B cell (primary cell): ENCODE measurements around the gene IRX3. TPM values are rescaled to one million over a fixed set of nuclear protein-coding genes. Genes with fewer than 3 reads are reported as not detected.

Source experiments
- ATAC-seq: fragments of 200-7000 bp; cut with Tn5 transposase; one replicate; pipeline ENCODE4 v1.10.0; 2021; ENCODE audit warnings: low read depth, mild to moderate bottlenecking, moderate number of reproducible peaks, moderate library complexity
- CTCF ChIA-PET: fragments of 350-600 bp; sonication (Branson Sonifier 250); formaldehyde crosslinking; loops from one replicate; lab custom pipeline; 2021; ENCODE audit warnings: antibody characterized with exemption, inconsistent platforms; lab: Charles Lee
- POLR2A ChIA-PET: fragments of 350-600 bp; sonication (Branson Sonifier 250); formaldehyde crosslinking; loops from one replicate; lab custom pipeline; 2021; ENCODE audit warnings: antibody characterized with exemption; lab: Charles Lee
- DNase-seq: peaks from one replicate; pipeline ENCODE4 v3.0.0; 2013
- H2AFZ ChIP-seq: 2 replicates; pipeline ENCODE4 v1.6.1; 2012; ENCODE audit warnings: mild to moderate bottlenecking, low read depth, low read length; ENCODE audit not compliant: insufficient read depth, poor library complexity, severe bottlenecking
- H3K27ac ChIP-seq, 2 donors: 1 replicate in 1 of 2; 2 replicates in 1 of 2; pipeline ENCODE4 v1.5.1; 2012 to 2013; ENCODE audit warnings: low read length in 2 of 2, mild to moderate bottlenecking in 2 of 2, moderate library complexity in 1 of 2
- H3K27me3 ChIP-seq, 4 experiments: fragments of 200-600 bp in 1 of 4; sonication (generic) in 1 of 4; replicated peaks in 1 of 4; 1 replicate in 2 of 4; 2 replicates in 2 of 4; pipeline versions ENCODE4 v1.6.1 to v1.7.0; 2013 to 2016; ENCODE audit warnings: low read length in 3 of 4, mild to moderate bottlenecking in 2 of 4, mixed read lengths in 1 of 4, moderate library complexity in 1 of 4; ENCODE audit not compliant: insufficient read depth in 4 of 4, control insufficient read depth in 3 of 4; ENCODE audit errors: control extremely low read depth in 1 of 4
- H3K36me3 ChIP-seq, 2 experiments: replicated peaks in 1 of 2; 1 replicate in 1 of 2; 2 replicates in 1 of 2; pipeline versions ENCODE4 v1.6.1 to v1.7.1; 2013; ENCODE audit warnings: low read length in 1 of 2; ENCODE audit not compliant: insufficient read depth in 2 of 2, control insufficient read depth in 1 of 2; ENCODE audit errors: control extremely low read depth in 1 of 2, extremely low read depth in 1 of 2
- H3K4me1 ChIP-seq, 2 donors: fragments of 200-600 bp in 1 of 2; sonication (generic) in 1 of 2; 1 replicate in 1 of 2; 2 replicates in 1 of 2; pipeline versions ENCODE4 v1.5.1 to v1.6.1; 2013 to 2017; ENCODE audit warnings: low read length in 2 of 2; ENCODE audit not compliant: control insufficient read depth in 2 of 2, insufficient read depth in 2 of 2
- H3K4me2 ChIP-seq: replicated peaks from 2 replicates; pipeline ENCODE3; 2012; ENCODE audit warnings: mild to moderate bottlenecking, low read depth, low read length; ENCODE audit not compliant: poor library complexity, severe bottlenecking
- H3K4me3 ChIP-seq, 5 experiments: fragments of 200-600 bp in 1 of 5; sonication (generic) in 1 of 5; 1 replicate in 3 of 5; 2 replicates in 2 of 5; pipeline versions ENCODE4 v1.5.1 to v1.7.0; 2011 to 2016; ENCODE audit warnings: low read length in 4 of 5, mild to moderate bottlenecking in 4 of 5, low read depth in 2 of 5, control low read depth in 1 of 5, moderate library complexity in 1 of 5; ENCODE audit not compliant: insufficient read depth in 1 of 5; ENCODE audit errors: control extremely low read depth in 1 of 5, extremely low read depth in 1 of 5
- H3K79me2 ChIP-seq: fragments of 200-600 bp; sonication (generic); one replicate; pipeline ENCODE4 v1.6.0; 2016; ENCODE audit warnings: low read length; ENCODE audit not compliant: control insufficient read depth, insufficient read depth
- H3K9ac ChIP-seq: fragments of 200-600 bp; sonication (generic); 2 replicates; pipeline ENCODE4 v1.6.1; 2017; ENCODE audit warnings: mild to moderate bottlenecking, low read length, moderate library complexity
- H3K9me3 ChIP-seq, 3 donors: one replicate each; pipeline versions ENCODE4 v1.6.1 to v1.7.1; 2013; ENCODE audit warnings: low read length in 2 of 3; ENCODE audit not compliant: control insufficient read depth in 2 of 3, insufficient read depth in 1 of 3; ENCODE audit errors: control extremely low read depth in 1 of 3
- H4K20me1 ChIP-seq: 2 replicates; pipeline ENCODE4 v1.6.0; 2012; ENCODE audit warnings: mild to moderate bottlenecking, low read length; ENCODE audit not compliant: insufficient read depth, control insufficient read depth, poor library complexity, severe bottlenecking
- H3K27ac Mint-ChIP-seq: one replicate; pipeline ENCODE4 v1.8.0; 2021; ENCODE audit warnings: mixed read lengths
- H3K27me3 Mint-ChIP-seq: one replicate; pipeline ENCODE4 v1.8.0; 2021; ENCODE audit warnings: mixed read lengths
- H3K4me1 Mint-ChIP-seq: one replicate; pipeline ENCODE4 v1.8.0; 2021; ENCODE audit warnings: mixed read lengths
- H3K4me3 Mint-ChIP-seq: one replicate; pipeline ENCODE4 v1.8.0; 2021; ENCODE audit warnings: mixed read lengths
- H3K9me3 Mint-ChIP-seq: one replicate; pipeline ENCODE4 v1.8.0; 2022; ENCODE audit warnings: mixed read lengths; ENCODE audit not compliant: insufficient read depth
- CTCF ChIP-seq: fragments of 200-600 bp; IDR thresholded peaks from one replicate; pipeline ENCODE4 v1.8.0; 2022; ENCODE audit warnings: antibody characterized with exemption, mild to moderate bottlenecking
- EZH2 ChIP-seq: IDR thresholded peaks from 2 replicates; pipeline ENCODE4 v1.6.1; 2012; ENCODE audit warnings: borderline replicate concordance, low read depth, mild to moderate bottlenecking, moderate library complexity, low read length; ENCODE audit not compliant: insufficient read depth, poor library complexity, severe bottlenecking
- WGBS: methylation state at CpG from one replicate; pipeline ENCODE4 v1.1.5; 2013; ENCODE audit warnings: missing lambda C conversion rate; ENCODE audit not compliant: insufficient coverage; 5-methylcytosine and 5-hydroxymethylcytosine counted together
- intact Hi-C: fragments of 100-400 bp; cut with micrococcal nuclease; formaldehyde crosslinking; loops from one replicate; pipeline ENCODE4 v1.10.0; 2022
- polyA plus RNA-seq: library from polyadenylated mRNA; depleted of rRNA; stranded (reverse); fragments of >200 nt; gene quantifications from 2 replicates; pipeline ENCODE4 v1.2.3, GENCODE V29; 2012
- total RNA-seq, 2 donors: library from RNA; stranded (reverse); fragments of 120-200 nt in 1 of 2; gene quantifications; 1 replicate in 1 of 2; 2 replicates in 1 of 2; pipeline versions ENCODE4 v1.2.3 to v1.2.4, GENCODE V29; 2013 to 2022

Gene IRX3
- total and polyA plus RNA-seq, 2 donors (not counting 1 experiment from before 2014, with no cell fraction given), result not detected

DNA sequence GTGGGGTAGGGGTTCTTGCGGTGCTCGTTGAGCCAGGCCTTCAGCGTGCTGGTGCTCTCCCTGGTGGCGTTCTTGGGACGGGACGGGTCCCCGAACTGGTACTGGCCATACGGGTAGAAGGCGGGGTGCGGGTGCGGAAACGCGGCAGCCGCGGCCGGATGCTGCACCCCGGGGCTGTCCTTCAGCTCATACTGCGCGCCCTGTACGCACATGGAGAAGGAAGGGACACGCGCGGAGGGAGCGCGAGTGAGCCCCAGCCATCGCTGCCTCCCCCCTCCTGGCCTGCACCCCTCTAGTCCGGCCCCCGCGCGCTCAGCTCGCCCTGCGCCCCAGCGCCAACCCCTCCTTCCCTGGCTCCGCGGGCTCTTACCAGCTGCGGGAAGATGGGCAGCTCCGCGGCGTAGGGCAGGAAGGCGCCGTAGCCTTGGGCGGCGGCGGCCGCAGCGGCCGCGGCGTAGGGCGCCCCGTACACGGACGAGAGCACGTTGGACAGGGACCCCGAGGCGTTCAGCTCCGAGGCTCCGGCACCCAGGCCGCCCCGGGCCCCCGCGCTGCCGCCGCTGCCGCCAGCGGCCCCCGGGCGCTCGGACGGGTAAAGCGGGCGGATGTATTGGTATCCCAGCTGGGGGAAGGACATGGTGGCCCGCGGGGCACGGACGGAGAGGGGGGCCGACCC is 1.0 kb downstream of the IRX3 start:
- ATAC-seq (no peak), DNase-seq (no peak)
- no peak overlapping the region for H2AFZ ChIP-seq
- H3K9ac ChIP-seq, result no peak overlapping the region
- WGBS, result 5% methylated on average over 74 of the region's 77 CpGs
- H3K27ac Mint-ChIP-seq, result no peak overlapping the region
- peaks cover 0 to 72% (median 28%) of the 10 kb centered on the region in 4 experiments for H3K27me3 ChIP-seq
- H3K4me3 ChIP-seq, result no peak overlapping the region
- peaks cover 57% of the 10 kb centered on the region for H3K27me3 Mint-ChIP-seq
- CTCF ChIA-PET, result no interaction called here
- H3K4me3 Mint-ChIP-seq, result no peak overlapping the region
- peaks cover 9 to 14% of the 10 kb centered on the region in 2 donors for H3K4me1 ChIP-seq
- H3K27ac ChIP-seq, result no peak overlapping the region
- H3K4me1 Mint-ChIP-seq, result peaks cover 21% of the 10 kb centered on the region
- H3K9me3 Mint-ChIP-seq, result no peaks in the 10 kb centered on the region
- H4K20me1 ChIP-seq, result no peaks in the 10 kb centered on the region
- no peaks in the 10 kb centered on the region for H3K79me2 ChIP-seq
- no peaks in the 10 kb centered on the region for H3K36me3 ChIP-seq
- POLR2A ChIA-PET, result no interaction called here
- TF ChIP-seq EZH2, result no peak
- peak overlapping the region; percentile 58 for H3K4me2 ChIP-seq
- peaks cover 0 to 18% (median 0%) of the 10 kb centered on the region in 3 donors for H3K9me3 ChIP-seq
- intact Hi-C loops, result no loop called here

DNA sequence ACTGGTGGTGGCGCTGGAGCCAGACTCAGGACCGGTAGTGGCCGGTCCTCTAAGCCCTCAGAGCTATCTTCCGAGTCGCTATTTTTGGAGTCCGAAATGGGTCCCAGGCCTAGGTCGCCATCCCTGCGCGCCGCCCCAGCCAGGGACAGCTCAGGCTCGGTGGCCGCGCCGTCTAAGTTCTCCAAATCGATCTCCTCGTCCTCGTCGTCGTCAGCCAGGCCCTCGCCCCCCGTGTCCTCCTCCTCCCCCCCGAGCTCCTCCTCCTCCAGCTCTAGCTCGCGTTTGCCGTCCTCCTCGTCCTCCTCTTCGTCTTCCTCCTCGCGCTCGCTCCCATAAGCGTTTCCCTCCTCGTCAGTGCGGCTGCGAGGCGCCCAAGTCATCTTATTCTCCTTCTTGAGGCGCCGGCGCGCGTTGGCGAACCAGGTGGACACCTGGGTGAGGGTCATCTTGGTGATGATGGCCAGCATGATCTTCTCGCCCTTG is 1.6 kb downstream of the IRX3 start:
- Histone ChIP-seq H2AFZ (no peak overlapping the region), H3K4me1 (peaks cover 9 to 14% of the 10 kb centered on the region in 2 donors), H3K27me3 (peaks cover 0 to 74% (median 32%) of the 10 kb centered on the region in 4 experiments), H3K27ac (no peak overlapping the region), H3K79me2 (no peaks in the 10 kb centered on the region), H3K4me3 (no peak overlapping the region), H4K20me1 (no peaks in the 10 kb centered on the region), H3K9me3 (peaks cover 0 to 18% (median 0%) of the 10 kb centered on the region in 3 donors), H3K9ac (no peak overlapping the region), H3K36me3 (no peaks in the 10 kb centered on the region), H3K4me2 (no peak overlapping the region)
- DNase-seq, result no peak
- Mint-ChIP-seq H3K27ac (no peak overlapping the region), H3K9me3 (no peaks in the 10 kb centered on the region), H3K27me3 (peaks cover 60% of the 10 kb centered on the region), H3K4me3 (no peak overlapping the region), H3K4me1 (peaks cover 21% of the 10 kb centered on the region)
- intact Hi-C loops, result no loop called here
- POLR2A ChIA-PET, result no interaction called here
- no peak for ATAC-seq
- 15% methylated on average over 30 of the region's 42 CpGs for WGBS
- CTCF ChIA-PET, result no interaction called here
- TF ChIP-seq CTCF (no peak), EZH2 (no peak)
